Ishikawa (cell line): ENCODE data around the gene PCBP3.

Source experiments
- CEBPB ChIP-seq: IDR thresholded peaks from 2 replicates; pipeline ENCODE4 v1.6.1; 2012
- CREB1 ChIP-seq: IDR thresholded peaks from 2 replicates; pipeline ENCODE4 v1.6.1; 2012; ENCODE audit warnings: low read depth
- EGR1 ChIP-seq: IDR thresholded peaks from 2 replicates; pipeline ENCODE4 v1.6.1; 2012
- EP300 ChIP-seq: IDR thresholded peaks from 2 replicates; pipeline ENCODE4 v1.6.1; 2012; ENCODE audit warnings: borderline replicate concordance
- FOXM1 ChIP-seq: IDR thresholded peaks from 2 replicates; pipeline ENCODE4 v1.6.1; 2012; ENCODE audit warnings: low read depth, borderline replicate concordance
- MAX ChIP-seq: IDR thresholded peaks from 2 replicates; pipeline ENCODE4 v1.6.1; 2012
- NFIC ChIP-seq: IDR thresholded peaks from 2 replicates; pipeline ENCODE4 v1.6.1; 2012
- RAD21 ChIP-seq: IDR thresholded peaks from 2 replicates; pipeline ENCODE4 v1.6.1; 2012; ENCODE audit warnings: low read depth
- TAF1 ChIP-seq: IDR thresholded peaks from 2 replicates; pipeline ENCODE4 v1.6.1; 2012; ENCODE audit warnings: low read depth, mild to moderate bottlenecking
- TCF12 ChIP-seq: IDR thresholded peaks from 2 replicates; pipeline ENCODE4 v1.6.1; 2012; ENCODE audit warnings: low read depth
- TEAD4 ChIP-seq: IDR thresholded peaks from 2 replicates; pipeline ENCODE4 v1.6.1; 2012
- USF1 ChIP-seq: IDR thresholded peaks from 2 replicates; pipeline ENCODE4 v1.6.1; 2012
- YY1 ChIP-seq: IDR thresholded peaks from 2 replicates; pipeline ENCODE4 v1.6.1; 2012; ENCODE audit warnings: low read depth
- ZBTB7A ChIP-seq: IDR thresholded peaks from 2 replicates; pipeline ENCODE4 v1.6.1; 2012; ENCODE audit warnings: low read depth
- TF ChIP-seq, protein P1 (sequence below): IDR thresholded peaks from 2 replicates; pipeline ENCODE4 v1.6.1; 2012; ENCODE audit warnings: low read depth, mild to moderate bottlenecking

Gene PCBP3

GRCh38 chr21:45887788-45888187, 244.3 kb downstream of the PCBP3 start:
- TF ChIP-seq CREB1, result no peak
- TF ChIP-seq EGR1, result no peak
- TF ChIP-seq, protein P1, sequence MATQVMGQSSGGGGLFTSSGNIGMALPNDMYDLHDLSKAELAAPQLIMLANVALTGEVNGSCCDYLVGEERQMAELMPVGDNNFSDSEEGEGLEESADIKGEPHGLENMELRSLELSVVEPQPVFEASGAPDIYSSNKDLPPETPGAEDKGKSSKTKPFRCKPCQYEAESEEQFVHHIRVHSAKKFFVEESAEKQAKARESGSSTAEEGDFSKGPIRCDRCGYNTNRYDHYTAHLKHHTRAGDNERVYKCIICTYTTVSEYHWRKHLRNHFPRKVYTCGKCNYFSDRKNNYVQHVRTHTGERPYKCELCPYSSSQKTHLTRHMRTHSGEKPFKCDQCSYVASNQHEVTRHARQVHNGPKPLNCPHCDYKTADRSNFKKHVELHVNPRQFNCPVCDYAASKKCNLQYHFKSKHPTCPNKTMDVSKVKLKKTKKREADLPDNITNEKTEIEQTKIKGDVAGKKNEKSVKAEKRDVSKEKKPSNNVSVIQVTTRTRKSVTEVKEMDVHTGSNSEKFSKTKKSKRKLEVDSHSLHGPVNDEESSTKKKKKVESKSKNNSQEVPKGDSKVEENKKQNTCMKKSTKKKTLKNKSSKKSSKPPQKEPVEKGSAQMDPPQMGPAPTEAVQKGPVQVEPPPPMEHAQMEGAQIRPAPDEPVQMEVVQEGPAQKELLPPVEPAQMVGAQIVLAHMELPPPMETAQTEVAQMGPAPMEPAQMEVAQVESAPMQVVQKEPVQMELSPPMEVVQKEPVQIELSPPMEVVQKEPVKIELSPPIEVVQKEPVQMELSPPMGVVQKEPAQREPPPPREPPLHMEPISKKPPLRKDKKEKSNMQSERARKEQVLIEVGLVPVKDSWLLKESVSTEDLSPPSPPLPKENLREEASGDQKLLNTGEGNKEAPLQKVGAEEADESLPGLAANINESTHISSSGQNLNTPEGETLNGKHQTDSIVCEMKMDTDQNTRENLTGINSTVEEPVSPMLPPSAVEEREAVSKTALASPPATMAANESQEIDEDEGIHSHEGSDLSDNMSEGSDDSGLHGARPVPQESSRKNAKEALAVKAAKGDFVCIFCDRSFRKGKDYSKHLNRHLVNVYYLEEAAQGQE, result no peak
- no peak for TF ChIP-seq USF1
- TF ChIP-seq NFIC, result no peak
- no peak for TF ChIP-seq TAF1
- TF ChIP-seq ZBTB7A, result no peak
- no peak for TF ChIP-seq EP300
- TF ChIP-seq YY1, result no peak

GRCh38 chr21:45888386-45889009, 245.0 kb downstream of the PCBP3 start:
- no peak for TF ChIP-seq TAF1
- TF ChIP-seq NFIC, result no peak
- no peak for TF ChIP-seq RAD21
- no peak for TF ChIP-seq EP300
- no peak for TF ChIP-seq YY1
- no peak for TF ChIP-seq FOXM1
- TF ChIP-seq TCF12, result no peak
- TF ChIP-seq ZBTB7A, result no peak
- no peak for TF ChIP-seq CEBPB
- TF ChIP-seq, protein P1, result no peak
- TF ChIP-seq USF1, result no peak
- no peak for TF ChIP-seq MAX
- TF ChIP-seq TEAD4, result no peak
- no peak for TF ChIP-seq CREB1
- no peak for TF ChIP-seq EGR1

DNA sequence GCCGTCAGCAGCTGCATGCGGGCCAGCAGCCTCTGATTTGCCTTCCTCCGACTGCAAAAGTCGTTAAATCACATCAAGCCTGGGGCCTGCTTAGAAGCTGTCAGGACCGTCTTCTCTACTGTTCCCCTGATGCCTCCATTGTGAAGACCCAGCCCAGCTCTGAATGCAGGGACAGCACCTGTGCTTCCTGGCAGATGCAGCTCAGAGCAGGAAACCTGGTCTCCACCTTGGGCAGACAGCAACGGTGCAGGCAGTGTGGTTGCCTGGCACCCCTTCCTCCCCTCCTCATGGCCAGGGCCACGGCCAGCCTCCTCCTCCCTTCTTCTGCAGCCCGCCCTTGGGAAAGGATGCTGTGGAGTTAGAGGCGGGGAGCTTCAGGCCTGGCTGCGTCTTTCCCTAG, 245.7 kb downstream of the PCBP3 start:
- no peak for TF ChIP-seq CEBPB
- no peak for TF ChIP-seq FOXM1
- no peak for TF ChIP-seq EP300
- TF ChIP-seq, protein P1, result no peak
- no peak for TF ChIP-seq USF1
- TF ChIP-seq MAX, result no peak
- no peak for TF ChIP-seq TCF12
- TF ChIP-seq YY1, result no peak
- no peak for TF ChIP-seq CREB1
- TF ChIP-seq NFIC, result no peak
- no peak for TF ChIP-seq EGR1
- no peak for TF ChIP-seq RAD21

DNA sequence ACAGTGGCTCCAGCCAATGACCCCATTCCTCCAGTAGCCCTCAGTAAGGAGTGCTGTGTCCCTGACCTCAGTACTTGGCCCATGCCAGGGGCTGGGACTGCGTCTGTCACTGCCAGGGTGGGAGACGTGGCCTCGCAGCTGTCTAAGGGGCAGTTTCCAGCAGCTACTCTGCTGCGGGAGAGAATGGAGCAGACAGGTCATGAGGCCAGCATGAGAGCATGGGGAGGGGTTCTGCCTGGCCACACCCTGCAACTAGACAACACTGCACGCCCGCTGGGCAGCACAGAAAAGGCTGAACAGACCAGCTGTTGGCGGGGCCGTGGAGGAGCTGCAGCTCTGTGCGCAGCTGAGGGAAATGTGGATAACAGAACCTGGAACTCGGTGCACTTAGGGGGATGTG, 246.4 kb downstream of the PCBP3 start:
- no peak for TF ChIP-seq ZBTB7A
- TF ChIP-seq, protein P1, result no peak
- TF ChIP-seq TCF12, result no peak
- no peak for TF ChIP-seq EGR1
